ENCODE measurements around the gene MRPS25.

The MRPS25 gene

DNA sequence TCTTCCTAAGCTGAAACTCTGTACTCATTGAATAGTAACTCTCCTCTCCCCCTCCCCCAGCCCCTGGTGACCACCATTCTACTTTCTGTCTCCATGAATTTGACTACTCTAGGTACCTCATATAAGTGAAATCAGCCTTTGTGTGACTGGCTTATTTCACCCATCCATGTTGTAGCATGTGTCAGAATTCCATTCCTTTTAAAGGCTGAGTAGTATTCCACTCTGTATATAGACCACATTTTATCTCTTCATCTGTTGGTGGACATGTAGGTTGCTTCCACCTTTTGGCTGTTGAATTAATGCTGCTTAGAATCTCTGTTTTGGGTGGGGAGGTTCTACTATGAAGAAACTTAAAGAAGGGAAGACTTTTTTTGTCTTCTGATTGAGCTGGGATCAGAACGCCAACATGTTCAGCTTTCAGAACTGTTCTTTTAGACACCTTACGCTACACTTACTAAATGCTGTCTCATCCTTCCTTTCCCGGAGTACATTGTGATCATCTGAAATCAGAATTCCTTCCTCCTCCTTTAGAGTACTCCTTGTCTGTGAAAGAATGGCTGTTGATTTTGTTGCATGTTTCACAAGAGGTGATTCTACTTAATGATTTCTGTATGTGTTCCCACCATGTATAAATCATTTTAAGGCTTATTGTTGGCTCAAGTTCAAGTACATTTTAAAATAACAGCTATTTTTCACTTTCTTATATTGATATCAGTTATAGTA is 50.3 kb downstream of the MRPS25 start:
- H3K4me3 ChIP-seq (ENCODE audit: low read depth, low read length): no peak overlapping the region
- ChIA-PET CTCF (no interaction called here), POLR2A (no interaction called here)

DNA sequence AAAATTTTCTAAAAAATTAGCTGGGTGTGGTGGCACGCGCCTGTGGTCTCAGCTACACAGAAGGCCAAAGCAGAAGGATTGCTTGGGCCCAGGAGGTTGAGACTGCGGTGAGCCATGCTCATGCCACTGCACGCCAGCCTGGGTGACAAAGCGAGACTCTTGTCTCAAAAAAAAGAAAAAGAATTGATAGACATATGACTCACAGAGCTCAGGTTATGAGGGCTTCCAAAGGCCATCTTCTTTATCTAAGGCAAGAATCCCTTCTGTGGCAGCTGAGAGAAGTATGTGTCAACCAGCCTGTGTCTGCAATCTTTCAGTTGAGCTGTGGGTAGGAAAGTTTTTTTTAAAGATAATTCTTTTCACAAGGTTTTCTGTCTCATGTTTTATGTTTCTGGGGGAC is 53.9 kb downstream of the MRPS25 start:
- Histone ChIP-seq H3K4me3 (ENCODE audit: low read depth, low read length) (no peak overlapping the region), H3K4me1 (ENCODE audit: control insufficient read depth, insufficient read depth, low read length) (no peaks in the 10 kb centered on the region), H3K36me3 (ENCODE audit: control insufficient read depth in 2 of 2, insufficient read depth in 1 of 2, low read length in 2 of 2) (peaks cover 16 to 60% of the 10 kb centered on the region in 2 experiments), H3K9me3 (ENCODE audit: control insufficient read depth, insufficient read depth, low read depth, low read length) (no peaks in the 10 kb centered on the region), H3K27ac (ENCODE audit: extremely low read depth, low read depth, low read length) (no peak overlapping the region)
- ChIA-PET CTCF (interaction anchor here (0.7 to 1.0 kb wide), 3 partner anchors 70 to 831 kb away, joined by 3 to 4 read pairs (median 3); no protein-coding TSS in a partner anchor), POLR2A (no interaction called here)
- TF ChIP-seq ZNF239 (tag by site-specific recombination; IDR thresholded peaks at IDR 0.05) (no peak), ZNF549 (tag by site-specific recombination; IDR thresholded peaks at IDR 0.05) (no peak), SCRT1 (tag by site-specific recombination; IDR thresholded peaks at IDR 0.05; ENCODE audit: borderline replicate concordance) (no peak), ZBTB21 (tag by site-specific recombination; IDR thresholded peaks at IDR 0.05) (no peak), ZNF391 (tag by site-specific recombination; IDR thresholded peaks at IDR 0.05; ENCODE audit: borderline replicate concordance, low read depth) (no peak), ZNF571 (tag by site-specific recombination; IDR thresholded peaks at IDR 0.05) (no peak), ZIC2 (tag by site-specific recombination; IDR thresholded peaks at IDR 0.05) (no peak), KLF9 (tag by site-specific recombination; IDR thresholded peaks at IDR 0.05; ENCODE audit: low read depth) (no peak), ZNF626 (tag by site-specific recombination; IDR thresholded peaks at IDR 0.05) (no peak), ZFP41 (tag by site-specific recombination; IDR thresholded peaks at IDR 0.05; ENCODE audit: borderline replicate concordance) (no peak)

More for the DNA sequence above, 50.3 kb downstream of the MRPS25 start:
- Histone ChIP-seq H3K4me1 (ENCODE audit: control insufficient read depth, insufficient read depth, low read length) (no peaks in the 10 kb centered on the region), H3K27ac (ENCODE audit: extremely low read depth, low read depth, low read length) (no peak overlapping the region), H3K36me3 (ENCODE audit: control insufficient read depth in 2 of 2, insufficient read depth in 1 of 2, low read length in 2 of 2) (peaks cover 41 to 80% of the 10 kb centered on the region in 2 experiments), H3K9me3 (ENCODE audit: control insufficient read depth, insufficient read depth, low read depth, low read length) (no peaks in the 10 kb centered on the region)
- TF ChIP-seq OVOL3 (tag by site-specific recombination; IDR thresholded peaks at IDR 0.05) (no peak), ZNF48 (tag by site-specific recombination; IDR thresholded peaks at IDR 0.05) (no peak), KLF8 (tag by site-specific recombination; IDR thresholded peaks at IDR 0.05) (no peak), ZBTB20 (tag by site-specific recombination; IDR thresholded peaks at IDR 0.05) (no peak), ZNF146 (tag by site-specific recombination; IDR thresholded peaks at IDR 0.05) (peak; percentile 85), ZNF266 (tag by site-specific recombination; IDR thresholded peaks at IDR 0.05; ENCODE audit: low read depth) (no peak)
- TF ChIP-seq, protein P1, sequence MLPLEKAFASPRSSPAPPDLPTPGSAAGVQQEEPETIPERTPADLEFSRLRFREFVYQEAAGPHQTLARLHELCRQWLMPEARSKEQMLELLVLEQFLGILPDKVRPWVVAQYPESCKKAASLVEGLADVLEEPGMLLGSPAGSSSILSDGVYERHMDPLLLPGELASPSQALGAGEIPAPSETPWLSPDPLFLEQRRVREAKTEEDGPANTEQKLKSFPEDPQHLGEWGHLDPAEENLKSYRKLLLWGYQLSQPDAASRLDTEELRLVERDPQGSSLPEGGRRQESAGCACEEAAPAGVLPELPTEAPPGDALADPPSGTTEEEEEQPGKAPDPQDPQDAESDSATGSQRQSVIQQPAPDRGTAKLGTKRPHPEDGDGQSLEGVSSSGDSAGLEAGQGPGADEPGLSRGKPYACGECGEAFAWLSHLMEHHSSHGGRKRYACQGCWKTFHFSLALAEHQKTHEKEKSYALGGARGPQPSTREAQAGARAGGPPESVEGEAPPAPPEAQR (tag by site-specific recombination; IDR thresholded peaks at IDR 0.05): no peak

DNA sequence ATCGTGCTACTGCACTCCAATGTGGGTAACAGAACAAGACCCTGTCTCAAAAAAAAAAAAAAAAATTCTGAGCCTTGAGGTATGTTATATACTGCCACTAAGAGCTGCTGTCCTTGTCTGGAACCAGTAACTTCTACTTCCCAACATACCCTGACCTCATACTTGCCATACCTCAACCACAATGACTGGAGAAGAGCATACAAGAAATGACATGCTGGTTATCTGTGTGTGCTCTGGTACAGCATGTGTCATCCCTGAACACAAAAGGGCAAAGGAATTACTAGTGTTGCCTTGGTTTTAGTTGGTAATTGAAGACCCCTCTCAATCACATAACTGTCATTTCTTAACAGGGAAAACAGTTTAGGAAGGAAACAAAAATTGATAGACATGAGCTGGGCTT is 54.5 kb downstream of the MRPS25 start:
- POLR2A ChIA-PET: no interaction called here
- H3K36me3 ChIP-seq (ENCODE audit: control insufficient read depth in 2 of 2, insufficient read depth in 1 of 2, low read length in 2 of 2): peaks cover 13 to 58% of the 10 kb centered on the region in 2 experiments
- CTCF ChIA-PET: interaction anchor here (0.9 to 1.0 kb wide), 2 partner anchors 84 to 830 kb away, joined by 3 to 4 read pairs; no protein-coding TSS in a partner anchor

More for the DNA sequence above, 54.5 kb downstream of the MRPS25 start:
- Histone ChIP-seq H3K9me3 (ENCODE audit: control insufficient read depth, insufficient read depth, low read depth, low read length) (no peaks in the 10 kb centered on the region), H3K4me1 (ENCODE audit: control insufficient read depth, insufficient read depth, low read length) (no peaks in the 10 kb centered on the region), H3K27ac (ENCODE audit: extremely low read depth, low read depth, low read length) (no peak overlapping the region), H3K4me3 (ENCODE audit: low read depth, low read length) (no peak overlapping the region)
- TF ChIP-seq ZNF571 (tag by site-specific recombination; IDR thresholded peaks at IDR 0.05) (no peak), ZNF26 (tag by site-specific recombination; IDR thresholded peaks at IDR 0.05) (no peak), ZNF16 (tag by site-specific recombination; IDR thresholded peaks at IDR 0.05; ENCODE audit: low read depth) (no peak), ZNF140 (tag by site-specific recombination; IDR thresholded peaks at IDR 0.05) (no peak), ZNF623 (tag by site-specific recombination; IDR thresholded peaks at IDR 0.05) (no peak)
- TF ChIP-seq, protein P2, sequence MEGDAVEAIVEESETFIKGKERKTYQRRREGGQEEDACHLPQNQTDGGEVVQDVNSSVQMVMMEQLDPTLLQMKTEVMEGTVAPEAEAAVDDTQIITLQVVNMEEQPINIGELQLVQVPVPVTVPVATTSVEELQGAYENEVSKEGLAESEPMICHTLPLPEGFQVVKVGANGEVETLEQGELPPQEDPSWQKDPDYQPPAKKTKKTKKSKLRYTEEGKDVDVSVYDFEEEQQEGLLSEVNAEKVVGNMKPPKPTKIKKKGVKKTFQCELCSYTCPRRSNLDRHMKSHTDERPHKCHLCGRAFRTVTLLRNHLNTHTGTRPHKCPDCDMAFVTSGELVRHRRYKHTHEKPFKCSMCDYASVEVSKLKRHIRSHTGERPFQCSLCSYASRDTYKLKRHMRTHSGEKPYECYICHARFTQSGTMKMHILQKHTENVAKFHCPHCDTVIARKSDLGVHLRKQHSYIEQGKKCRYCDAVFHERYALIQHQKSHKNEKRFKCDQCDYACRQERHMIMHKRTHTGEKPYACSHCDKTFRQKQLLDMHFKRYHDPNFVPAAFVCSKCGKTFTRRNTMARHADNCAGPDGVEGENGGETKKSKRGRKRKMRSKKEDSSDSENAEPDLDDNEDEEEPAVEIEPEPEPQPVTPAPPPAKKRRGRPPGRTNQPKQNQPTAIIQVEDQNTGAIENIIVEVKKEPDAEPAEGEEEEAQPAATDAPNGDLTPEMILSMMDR (tag by site-specific recombination; IDR thresholded peaks at IDR 0.05): no peak

All from HEK293 (cell line).